ENCODE results near the gene SPOCK3.
"Not testable (repeated sequence)": the region's sequence is repeated elsewhere in the genome, so short reads cannot be mapped to it uniquely, and the experiment has no call there.

Gene SPOCK3

DNA sequence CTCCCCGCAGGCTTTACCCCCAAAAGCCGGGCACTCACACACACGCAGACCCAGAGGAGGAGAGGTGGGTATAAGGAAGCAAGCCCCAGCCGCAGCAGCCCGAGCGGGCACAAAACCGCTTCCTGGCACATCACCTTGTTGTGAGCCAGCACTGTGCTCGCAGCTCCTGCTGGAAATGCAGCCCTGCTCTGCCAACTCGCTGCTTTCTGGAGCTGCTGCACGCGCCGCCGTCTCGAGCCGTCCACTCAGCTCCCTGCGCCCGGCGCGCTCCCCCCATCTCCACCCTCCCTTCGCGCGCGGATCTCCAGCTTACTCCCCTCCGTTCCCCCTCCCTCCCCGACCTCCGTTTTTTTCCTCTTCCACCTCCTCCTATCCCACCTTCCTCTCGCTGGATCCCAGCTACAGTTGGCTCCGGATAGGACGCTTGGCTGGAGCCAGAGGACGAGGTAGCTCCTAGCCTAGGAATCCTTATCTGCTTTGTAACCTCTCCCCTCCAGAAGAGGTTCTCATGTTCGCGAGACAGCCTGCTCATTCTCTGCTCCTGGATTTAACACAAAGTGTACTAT is at the start of gene SPOCK3:
Gene SPOCK3, minus strand, starts transcription at position 179 of the 566 bp plus-strand sequence.
- DNase-seq (ENCODE audit: low spot score) = peak; percentile 51

DNA sequence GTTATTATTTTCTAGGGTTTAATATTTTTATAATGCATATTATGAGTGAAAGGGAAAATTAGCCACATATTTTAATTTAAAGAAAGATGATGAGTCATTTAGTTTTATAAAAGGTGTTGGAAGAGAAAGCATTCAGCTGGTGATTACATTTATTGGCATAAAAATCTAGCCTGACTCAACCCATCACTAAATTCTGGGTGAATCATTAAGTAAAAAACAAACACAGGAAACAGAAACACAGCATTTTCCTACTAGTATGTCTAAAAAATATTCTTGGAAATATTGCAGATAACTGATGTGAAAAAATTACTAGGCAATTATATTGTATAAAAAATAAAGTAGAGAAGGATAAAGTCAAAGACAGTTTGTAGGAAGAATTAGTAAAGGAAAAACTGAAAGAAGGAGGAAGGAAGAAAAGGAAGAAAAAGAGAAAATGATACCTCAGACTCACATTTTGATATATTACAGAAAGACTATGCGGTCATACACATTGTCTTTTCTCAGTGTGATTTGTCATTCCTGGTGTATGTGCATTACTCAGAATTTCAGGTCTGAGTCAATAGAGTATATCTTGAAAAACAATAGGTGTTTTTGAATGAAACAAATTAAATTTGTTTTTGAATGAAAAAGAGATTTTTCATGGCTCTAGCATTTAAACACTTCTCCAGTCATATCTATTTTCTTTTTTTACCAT is 48.0 kb upstream of the SPOCK3 start:
- no peak for DNase-seq (ENCODE audit: low spot score)

DNA sequence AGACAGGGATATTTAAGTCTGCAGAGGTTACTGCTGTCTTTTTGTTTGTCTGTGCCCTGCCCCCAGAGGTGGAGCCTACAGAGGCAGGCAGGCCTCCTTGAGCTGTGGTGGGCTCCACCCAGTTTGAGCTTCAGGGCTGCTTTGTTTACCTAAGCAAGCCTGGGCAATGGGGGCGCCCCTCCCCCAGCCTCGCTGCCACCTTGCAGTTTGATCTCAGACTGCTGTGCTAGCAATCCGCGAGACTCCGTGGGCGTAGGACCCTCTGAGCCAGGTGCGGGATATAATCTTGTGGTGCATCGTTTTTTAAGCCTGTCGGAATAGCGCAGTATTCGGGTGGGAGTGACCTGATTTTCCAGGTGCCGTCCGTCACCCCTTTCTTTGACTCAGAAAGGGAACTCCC is 47.3 kb upstream of the SPOCK3 start:
- not testable (repeated sequence) for DNase-seq (ENCODE audit: low spot score)

- DNase-seq (ENCODE audit: low spot score) = no peak
Measured at GRCh38 chr4:167274351-167274750, 40.1 kb upstream of the SPOCK3 start.

DNA sequence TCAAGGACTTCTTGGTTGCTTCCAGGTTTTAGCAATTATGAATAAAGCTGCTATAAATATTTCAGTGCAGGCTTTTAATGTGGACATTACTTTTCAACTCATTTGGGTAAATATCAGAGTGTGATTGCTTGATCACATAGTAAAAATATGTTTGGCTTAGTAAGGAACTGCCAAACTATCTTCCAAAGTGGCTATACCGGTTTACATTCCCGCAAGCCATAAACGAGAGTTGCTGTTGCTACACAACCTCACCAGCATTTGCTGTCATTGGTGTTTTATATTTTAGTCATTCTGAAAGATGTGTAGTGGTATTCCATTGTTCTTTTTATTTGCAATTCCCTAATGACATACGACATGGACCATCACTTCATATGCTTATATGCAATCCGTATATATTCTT is 30.9 kb upstream of the SPOCK3 start:
- DNase-seq (ENCODE audit: low spot score) = no peak

- DNase-seq (ENCODE audit: low spot score) = no peak
Measured at GRCh38 chr4:167248271-167248670, 14.0 kb upstream of the SPOCK3 start.

GRCh38 chr4:167239627-167240026 is 5.3 kb upstream of the SPOCK3 start:
- DNase-seq (ENCODE audit: low spot score) = no peak

DNA sequence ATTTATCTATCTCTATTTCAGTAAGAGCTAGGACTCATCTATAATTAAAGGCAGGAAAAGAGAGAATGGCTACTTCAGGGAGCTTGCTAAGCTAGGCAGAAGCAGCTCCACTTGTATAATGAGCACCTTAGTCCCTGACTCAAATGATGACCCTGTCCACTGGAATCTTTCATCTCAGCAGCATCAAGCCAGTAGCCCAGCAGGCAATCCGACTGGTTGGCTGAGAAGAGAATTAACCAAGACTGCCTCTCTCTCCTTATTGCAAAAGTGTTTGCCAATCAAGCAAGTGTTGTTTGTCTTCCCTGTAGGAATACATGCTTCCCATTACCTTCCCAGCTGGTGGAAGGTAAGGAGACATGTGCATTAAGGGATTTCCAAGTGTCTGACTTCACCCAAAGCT is 3.9 kb upstream of the SPOCK3 start:
- DNase-seq (ENCODE audit: low spot score) = no peak

DNA sequence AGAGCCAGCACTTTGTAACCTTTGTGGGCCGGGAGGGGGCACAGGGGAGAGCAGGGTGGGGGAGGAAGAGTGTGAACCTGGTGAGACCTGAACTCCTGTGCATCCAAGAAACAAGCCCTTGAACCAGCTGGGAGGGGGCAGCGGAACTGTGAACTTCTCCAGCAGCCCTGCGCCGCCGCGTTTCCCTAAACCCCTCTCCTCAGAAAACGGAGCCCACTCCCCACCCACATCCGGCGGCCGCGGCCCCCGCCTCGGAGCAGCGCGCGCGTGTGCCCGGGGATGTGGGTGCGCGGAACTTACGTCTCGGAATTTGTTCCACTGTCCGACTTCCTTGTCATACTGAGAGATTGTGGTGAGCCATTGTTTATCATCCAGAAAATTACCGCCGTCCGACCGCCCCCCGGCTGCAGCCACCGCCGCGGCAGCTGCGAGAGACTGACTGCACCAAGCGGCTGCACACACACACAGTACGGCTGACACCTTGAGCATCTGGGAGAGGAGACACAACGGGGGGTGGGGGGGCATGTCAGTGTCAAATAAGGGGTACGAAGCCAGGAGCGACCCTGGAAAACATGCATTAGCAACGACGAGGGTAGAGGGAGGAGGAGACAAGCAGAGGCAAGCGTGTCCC is 494 bp downstream of the SPOCK3 start:
- DNase-seq (ENCODE audit: low spot score) = peak; percentile 19

DNA sequence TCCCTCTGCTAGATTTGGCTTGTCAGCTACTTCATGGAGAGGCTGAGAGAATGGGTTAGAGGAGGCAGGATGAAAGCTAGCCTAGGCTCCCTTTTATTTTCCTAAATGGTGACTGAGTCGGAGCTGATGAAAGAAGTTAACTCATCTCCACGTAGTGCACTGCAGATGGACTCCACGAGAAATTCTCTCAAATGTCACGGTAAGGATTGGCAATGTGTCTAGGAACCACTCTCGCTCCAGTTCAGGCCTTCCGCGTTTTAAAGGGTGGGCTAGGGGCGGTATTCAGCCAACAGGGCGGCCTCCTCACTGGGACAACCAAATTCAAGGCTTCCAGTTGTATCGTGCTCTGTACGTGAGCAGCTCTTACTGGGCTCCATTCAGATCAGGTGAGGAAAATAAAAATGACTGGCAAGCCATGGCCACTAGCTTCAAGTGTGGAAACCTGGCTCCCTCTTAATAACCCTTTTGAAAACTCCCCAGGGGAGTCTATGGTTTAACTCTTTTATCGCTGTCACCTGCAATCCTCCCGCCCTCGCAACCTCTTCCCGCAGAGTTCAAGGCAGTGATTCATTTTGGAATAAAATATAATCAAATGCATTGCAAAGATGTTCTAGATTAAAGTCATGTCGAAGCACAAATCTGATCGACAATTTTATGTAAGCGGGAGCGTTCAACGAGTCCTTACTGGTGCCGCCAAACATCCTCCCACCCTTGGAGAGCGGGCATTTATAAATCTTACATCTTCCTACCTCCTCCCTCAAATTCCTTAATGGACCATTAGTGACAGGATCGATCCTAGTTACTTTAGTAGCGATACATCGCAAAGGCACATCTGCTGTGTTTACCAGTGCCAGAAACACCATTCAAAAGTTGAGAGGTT is 1.2 kb downstream of the SPOCK3 start:
- DNase-seq (ENCODE audit: low spot score) = no peak

- no peak for DNase-seq (ENCODE audit: low spot score)
Measured at GRCh38 chr4:167230744-167231143, 3.5 kb downstream of the SPOCK3 start.

- no peak for DNase-seq (ENCODE audit: low spot score)
Measured at GRCh38 chr4:167222099-167222498, 12.2 kb downstream of the SPOCK3 start.

DNA sequence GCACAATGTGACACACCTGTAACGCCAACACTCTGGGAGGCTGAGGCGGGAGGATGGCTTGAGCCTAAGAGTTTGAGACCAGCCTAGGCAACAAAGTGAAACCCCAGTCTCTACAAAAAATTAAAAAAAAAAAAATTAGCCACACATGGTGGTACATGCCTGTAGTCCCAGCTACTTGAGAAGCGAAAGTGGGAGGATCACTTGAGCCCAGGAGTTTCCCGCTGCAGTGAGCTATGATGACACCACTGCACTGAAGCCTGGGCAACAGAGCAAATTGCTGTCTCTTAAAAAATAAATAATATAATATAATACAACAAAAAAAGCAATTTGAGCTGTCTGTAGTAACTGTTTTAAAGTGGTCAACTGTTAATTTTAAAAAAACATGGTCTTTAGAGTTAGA is 13.2 kb downstream of the SPOCK3 start:
- DNase-seq (ENCODE audit: low spot score) = no peak

DNA sequence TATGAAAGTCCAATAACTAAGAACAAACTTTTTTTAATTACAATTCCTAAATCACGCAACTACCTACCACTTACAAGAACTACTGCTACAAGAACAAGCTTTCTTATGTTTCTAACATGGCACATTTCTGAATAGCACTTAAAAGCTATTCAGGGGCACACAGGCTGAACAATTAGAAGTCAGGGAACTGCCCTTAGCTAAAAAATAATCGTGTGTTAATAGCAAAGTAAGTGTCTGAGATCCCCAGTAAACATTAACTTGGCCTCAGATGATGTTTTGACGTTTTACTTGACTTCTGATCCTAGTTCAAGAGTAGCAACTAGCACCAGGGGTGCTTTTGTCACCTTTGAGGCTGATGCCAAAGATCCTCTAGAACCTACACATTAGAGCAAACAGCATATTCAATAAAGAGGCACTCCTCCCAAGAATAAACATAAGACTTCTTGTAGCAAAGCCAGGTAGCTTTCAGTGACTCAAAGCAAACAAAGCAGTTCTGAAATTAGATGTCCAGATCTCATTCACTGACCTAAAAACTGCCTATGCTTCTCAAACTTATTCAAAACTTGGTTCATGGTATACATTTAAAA is 16.2 kb downstream of the SPOCK3 start:
- no peak for DNase-seq (ENCODE audit: low spot score)

DNA sequence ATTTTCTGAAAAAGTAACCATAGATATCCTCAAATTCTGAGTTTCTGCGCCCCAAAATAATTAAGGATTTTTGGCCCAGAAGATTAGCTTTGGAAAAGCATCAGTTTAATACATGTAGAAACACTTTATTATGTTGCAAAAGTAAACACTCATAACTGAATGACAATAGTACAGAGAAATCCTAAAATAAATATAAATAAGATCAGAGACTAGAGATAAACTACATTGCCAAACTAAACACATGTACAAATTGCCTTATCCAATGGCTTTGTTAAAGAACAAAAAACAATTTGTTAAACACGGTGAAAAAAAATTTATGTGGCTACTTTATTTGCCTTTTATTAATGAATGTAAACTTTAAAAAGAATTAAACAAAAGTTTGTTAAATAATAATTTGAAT is 17.5 kb downstream of the SPOCK3 start:
- DNase-seq (ENCODE audit: low spot score) = no peak

DNA sequence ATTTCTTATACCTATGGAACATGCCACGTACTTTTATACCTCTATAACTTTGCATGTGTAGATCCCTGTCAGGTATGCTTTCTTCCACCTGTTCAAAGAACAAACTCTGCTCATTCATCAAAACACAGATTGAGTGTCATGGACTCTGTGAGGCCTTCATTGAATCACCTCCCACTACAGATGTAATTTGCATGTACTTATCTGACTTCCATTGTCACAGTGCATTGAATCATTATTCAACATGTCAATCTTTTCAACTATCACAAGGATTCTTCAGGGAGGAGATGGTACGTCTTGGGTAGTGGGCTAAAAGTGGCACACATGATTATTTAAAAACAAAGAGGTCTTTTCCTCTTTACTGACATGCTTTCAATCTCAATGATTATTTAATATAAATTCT is 24.1 kb downstream of the SPOCK3 start:
- no peak for DNase-seq (ENCODE audit: low spot score)

DNA sequence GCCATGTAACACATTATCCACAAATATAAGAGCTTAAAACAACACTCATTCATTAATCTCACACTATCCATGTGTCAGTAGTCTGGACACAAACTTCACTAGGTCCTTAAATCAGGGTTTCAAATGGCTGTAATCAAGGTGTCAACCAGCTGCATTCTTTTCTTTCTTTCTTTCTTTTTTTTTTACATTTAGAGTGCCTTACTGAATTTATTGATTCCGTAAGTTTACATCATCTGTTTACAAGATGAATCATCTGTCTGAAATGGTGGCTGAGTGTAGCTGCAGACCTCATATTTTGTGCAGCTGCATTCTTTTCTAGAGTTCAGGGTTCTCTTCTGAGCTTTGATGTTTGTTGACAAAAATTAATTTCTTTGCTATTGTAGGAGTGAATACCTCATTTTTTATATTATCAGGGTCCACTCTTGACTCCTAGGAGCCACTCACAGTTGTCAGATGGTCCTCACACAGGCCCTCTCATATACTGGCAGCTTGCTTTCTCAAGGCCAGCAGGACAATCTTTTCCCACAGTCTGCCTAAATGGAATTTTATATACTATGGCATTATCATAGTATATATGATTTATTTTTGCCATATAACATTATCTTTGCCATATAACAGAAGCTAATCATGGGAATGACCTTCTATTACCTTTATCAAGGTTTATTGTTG is 37.8 kb downstream of the SPOCK3 start:
- DNase-seq (ENCODE audit: low spot score) = no peak

DNA sequence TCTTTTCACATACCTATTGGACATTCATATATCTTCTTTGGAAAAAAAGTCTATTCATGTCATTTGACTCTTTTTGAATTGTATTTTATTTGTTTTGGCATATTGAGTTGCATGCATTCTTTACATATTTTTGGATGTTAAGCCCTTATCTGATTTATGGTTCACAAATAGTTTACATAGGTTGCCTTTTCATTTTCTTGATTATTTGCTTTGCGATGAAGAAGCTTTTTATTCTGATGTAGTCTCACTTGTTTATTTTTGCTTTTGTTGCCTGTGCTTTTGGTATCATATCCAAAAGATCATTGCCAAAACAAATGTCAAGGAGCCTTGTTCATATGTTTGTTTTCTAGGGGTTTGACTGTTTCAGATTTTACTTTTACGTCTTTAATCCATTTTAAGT is 43.9 kb downstream of the SPOCK3 start:
- no peak for DNase-seq (ENCODE audit: low spot score)

DNA sequence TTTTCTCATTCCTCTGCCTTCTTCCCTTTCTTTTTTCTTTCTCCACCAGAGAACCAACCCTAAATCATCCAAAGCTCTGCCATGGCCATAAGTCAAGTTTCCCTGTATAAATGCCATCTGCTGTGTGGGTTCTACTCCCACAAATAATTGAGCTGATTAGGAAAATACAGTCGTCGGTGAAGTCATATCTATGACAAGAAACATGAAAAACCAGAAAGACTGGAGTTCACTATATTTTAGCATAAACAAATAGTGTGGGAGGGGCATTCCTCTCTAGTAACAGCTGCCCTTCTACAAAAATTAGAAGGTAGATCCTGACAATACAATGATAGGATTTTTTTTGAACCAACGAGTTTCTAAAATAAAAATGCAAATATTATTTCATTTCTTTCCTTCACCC is 48.8 kb downstream of the SPOCK3 start:
- no peak for DNase-seq (ENCODE audit: low spot score)

DNA sequence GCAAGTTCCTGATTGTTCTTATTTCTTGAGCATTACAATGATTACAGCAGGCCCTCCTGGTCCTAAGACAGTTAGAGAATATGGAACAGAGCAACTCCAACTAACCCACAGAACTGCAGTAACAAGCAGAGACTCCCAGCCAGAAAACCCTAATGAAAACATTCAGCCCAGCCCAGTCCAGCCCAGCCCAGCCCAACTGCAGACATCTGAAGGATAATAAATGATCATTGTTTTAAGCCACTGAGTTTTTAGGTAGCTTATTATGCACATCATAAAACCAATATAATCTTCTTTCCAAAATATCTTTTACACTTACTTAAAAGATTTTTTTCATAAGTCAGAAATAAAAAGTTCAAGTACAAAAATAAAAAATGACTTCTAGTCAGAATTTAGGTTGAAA is 51.3 kb downstream of the SPOCK3 start:
- DNase-seq (ENCODE audit: low spot score) = no peak

- no peak for DNase-seq (ENCODE audit: low spot score)
Measured at GRCh38 chr4:167177925-167178324, 56.4 kb downstream of the SPOCK3 start.

Measured in kidney tubule cell (primary cell).